Limb (tissue), 2 donors: ENCODE results near the gene DOK3.

ENCODE experiments used
- DNase-seq, 2 donors: peaks; one replicate each; pipeline ENCODE4 v3.0.0-alpha.2; 2016; ENCODE audit errors: extremely low spot score in 2 of 2

DOK3 gene

DNA sequence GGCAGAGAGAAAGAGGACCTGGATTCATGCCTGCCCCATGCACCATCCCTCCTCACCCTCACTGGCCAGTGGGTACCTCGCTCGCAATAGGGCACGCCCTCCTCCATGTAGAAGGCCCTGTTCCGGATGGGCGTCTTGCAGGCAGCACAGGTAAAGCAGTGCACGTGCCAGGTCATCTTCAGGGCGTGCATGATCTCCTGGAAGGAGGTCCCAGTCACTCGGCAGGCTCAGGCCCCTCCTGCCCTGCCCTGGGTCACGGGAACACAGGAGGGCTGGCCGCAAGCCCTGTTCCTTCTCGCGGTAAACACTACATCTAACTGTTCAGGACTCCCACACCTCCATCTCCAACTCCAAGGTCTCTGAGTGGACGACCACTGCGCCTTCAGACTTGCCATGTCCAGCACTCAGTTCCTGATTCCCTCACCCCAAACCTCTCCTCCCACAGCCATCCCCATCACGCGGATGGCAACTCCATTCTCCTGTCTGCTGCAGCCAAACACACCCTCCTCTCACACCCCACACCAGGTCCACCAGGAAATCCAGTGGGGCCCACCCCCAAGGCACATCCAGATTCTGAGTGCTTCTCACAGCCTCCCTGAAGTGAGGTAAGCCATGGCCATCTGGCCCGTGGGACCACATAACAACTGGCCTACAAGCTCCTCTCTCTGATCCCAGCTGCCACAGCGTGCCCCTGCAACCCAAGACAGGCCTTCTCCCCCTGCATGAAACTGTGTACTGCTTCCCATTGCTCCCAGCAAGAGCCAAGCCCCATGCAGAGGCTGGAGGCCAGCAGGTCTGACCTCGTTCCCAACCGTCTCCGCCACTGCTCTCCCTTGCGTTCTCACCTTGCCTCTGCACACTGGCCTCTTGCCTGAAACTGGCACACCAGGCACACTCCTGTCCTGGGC is 25.4 kb downstream of the DOK3 start:
- no peak for DNase-seq

GRCh38 chr5:177483042-177483441 is 26.6 kb downstream of the DOK3 start:
- DNase-seq: no peak

GRCh38 chr5:177482359-177482795 is 27.2 kb downstream of the DOK3 start:
- DNase-seq: no peak

- no peak for DNase-seq
Measured at GRCh38 chr5:177479774-177480173, 29.9 kb downstream of the DOK3 start.

GRCh38 chr5:177478711-177479646 is 30.6 kb downstream of the DOK3 start:
- DNase-seq: no peak

GRCh38 chr5:177477701-177478477 is 31.7 kb downstream of the DOK3 start:
- no peak for DNase-seq

DNA sequence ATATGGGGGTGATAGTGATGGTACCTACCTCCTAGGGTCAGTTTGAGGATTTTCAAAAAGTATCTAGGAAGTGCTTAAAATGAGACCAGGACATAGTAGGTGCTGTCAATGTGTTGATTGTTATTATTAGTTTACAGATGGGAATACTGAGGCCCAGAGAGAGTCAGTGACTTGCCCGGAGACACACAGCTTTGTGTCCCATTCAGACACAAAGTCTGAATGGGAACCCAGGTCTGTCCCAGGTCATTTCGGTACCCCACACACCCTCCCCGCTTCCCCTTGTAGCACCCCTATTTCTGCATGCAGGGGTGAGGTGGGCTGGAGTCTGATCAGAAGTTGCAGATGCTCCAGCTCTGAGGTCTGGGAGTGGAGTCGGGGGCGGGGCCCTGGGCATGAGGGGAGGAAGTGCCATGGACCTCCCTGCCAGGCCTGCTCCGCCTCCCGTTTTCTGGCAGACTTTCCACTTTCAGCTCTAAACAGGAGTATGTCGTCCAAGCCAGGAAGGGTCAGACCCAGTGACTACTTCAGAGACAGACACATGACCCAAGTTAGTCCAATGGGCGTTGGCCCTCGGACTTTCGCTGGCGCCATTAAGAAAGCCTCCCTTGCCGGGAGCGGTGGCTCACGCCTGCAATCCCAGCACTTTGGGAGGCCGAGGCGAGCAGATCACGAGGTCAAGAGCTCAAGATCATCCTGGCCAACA is 32.9 kb downstream of the DOK3 start:
- no peak for DNase-seq

DNA sequence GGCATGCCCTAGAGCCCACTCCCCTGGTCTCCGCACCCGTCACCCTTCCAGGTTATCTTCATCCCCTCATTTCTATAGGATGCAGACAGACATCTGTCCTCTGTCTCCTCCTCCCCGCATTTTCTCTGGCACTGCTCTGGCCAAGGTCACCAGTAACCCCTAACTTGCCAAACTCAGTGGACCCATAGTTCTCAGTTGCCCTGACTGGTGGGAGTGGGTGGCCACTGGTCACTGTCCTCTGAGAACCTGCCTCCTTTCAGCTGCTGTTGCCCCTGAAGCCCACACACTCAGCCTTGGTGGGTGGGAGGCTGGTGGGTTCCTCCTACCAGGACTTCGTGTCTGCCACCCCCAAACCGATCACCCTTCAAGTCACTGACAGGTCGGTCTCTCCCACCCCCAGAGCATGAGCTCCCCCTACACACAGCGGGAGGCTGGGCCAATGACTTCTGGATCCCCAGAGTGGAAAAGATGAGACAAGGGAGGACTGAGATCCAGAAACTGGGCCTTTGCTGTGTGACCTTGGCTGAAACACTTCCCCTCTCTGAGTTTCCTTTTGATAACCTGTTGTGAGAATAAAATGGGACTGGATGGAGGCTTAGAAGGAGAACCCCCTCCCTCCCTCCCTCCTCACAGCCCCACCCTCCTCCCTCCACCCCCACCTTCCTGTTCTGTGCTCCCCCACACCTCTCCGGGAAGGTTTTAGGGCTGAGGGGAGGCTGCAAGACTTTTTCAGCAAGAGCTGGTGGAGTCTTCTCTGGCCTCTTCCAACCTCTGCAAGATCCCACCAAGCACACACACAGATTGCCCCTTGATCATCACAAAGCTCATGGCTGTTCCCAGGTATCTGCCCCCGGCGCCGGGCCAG is 33.8 kb downstream of the DOK3 start:
- DNase-seq: no peak

- DNase-seq: peak in 1 of 2 donors; percentile 40
Measured at GRCh38 chr5:177474846-177475562, 34.6 kb downstream of the DOK3 start.

GRCh38 chr5:177474002-177474476 is 35.6 kb downstream of the DOK3 start:
- DNase-seq: peak in 1 of 2 donors; percentile 59

- peak; percentile 72 to 86 for DNase-seq
Measured at GRCh38 chr5:177473443-177474001, 36.1 kb downstream of the DOK3 start, which contains the start of gene DBN1. Gene DBN1 (minus strand): TSS chr5:177473634. CDS start chr5:177473521, 113 bp downstream.

DNA sequence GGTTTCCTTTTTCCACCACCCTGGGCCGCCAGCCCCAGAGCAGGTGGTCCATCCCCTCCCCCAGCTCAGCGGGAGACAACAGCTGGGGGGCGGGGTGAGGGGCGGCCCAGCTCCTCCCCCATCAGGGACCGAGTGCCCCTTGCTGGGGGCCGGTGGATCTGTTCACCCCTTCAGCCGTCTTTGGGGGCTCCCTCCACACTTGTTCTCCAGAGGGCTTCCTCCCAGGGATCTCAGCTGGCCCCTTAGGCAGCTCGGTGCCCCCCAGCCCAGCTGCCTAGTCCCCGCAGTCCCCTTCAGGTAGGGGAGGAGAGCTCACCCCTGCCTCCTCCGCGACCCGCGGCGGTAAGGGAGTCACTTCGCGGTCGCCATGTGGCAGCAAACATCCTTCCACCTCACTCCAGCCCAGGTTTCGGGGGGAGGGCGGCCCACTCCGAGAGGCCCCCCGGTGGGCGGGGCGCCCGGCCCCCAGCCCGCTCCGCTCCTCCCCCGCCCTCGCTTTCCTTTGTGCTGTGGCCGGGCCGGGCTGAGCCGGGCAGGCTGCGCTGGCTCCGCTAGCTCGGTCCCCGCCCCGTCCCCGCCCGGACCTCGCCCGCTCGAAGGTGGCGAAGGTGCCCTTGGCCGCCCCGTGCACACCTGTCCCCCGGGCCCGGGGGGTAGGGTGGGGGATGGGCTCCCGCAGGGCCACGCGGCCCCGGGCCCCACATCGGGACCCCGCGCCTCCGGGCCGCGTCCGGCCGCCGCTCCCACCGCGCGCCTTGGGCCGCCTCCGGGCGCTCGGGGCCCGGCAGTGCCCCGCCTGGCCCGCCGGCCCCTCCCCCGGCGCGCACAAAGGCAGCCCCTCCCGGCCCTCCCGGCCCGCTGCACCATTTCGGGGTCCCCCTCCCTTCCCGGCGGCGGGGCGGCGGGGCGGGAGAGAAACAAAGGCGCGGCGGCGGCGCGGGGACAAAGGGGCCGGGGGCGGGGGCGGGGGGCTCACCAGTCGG is 36.9 kb downstream of the DOK3 start:
- DNase-seq: peak in 1 of 2 donors; percentile 84

GRCh38 chr5:177471610-177472356 is 37.8 kb downstream of the DOK3 start:
- no peak for DNase-seq

- no peak for DNase-seq
Measured at GRCh38 chr5:177470759-177471536, 38.7 kb downstream of the DOK3 start.

DNA sequence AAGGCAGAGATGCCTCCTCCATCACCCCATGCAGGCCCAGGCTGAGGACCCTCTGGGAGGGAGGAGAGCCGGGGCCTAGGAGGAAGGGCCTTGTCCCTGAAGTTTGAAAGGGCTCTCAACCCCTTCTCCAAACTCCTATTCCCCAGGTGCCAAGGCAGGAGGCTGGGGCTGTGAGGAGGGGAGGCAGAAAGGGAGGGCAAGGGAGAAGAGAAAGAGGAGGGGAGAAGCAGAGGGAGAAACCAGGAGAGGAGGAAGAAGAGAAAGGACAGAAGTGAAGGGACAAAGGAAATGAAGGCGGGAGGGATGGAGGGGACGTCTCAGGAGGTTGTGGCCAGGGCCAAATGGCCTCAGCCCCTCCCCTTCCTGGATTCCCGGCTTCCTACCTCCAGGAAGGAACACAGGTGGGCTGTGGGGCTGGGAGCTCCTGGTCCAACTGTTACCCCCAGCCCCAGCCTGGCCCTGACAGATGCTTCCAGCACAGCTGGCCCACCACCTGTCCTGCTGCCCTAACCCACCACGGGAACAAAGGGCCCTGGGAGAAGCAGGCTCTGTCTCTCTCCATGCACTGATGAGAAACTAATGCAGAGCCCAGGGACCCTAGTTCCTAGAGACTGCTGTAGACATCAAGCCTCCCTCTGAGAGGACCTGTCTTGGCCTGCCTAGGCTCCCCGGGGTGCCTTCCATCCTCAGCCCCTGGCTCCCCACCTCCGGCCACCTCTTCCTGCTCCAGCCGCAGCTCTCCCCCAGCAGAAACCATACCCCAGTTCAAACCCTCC is 39.7 kb downstream of the DOK3 start:
- no peak for DNase-seq
